B cell (primary cell): ENCODE measurements around the gene RNGTT. TPM values are rescaled to one million over a fixed set of nuclear protein-coding genes. Genes with fewer than 3 reads are reported as not detected.

Source experiments
- ATAC-seq: fragments of 200-7000 bp; cut with Tn5 transposase; one replicate; pipeline ENCODE4 v1.10.0; 2021; ENCODE audit warnings: low read depth, mild to moderate bottlenecking, moderate number of reproducible peaks, moderate library complexity
- CTCF ChIA-PET: fragments of 350-600 bp; sonication (Branson Sonifier 250); formaldehyde crosslinking; loops from one replicate; lab custom pipeline; 2021; ENCODE audit warnings: antibody characterized with exemption, inconsistent platforms; lab: Charles Lee
- POLR2A ChIA-PET: fragments of 350-600 bp; sonication (Branson Sonifier 250); formaldehyde crosslinking; loops from one replicate; lab custom pipeline; 2021; ENCODE audit warnings: antibody characterized with exemption; lab: Charles Lee
- DNase-seq: peaks from one replicate; pipeline ENCODE4 v3.0.0; 2013
- H2AFZ ChIP-seq: 2 replicates; pipeline ENCODE4 v1.6.1; 2012; ENCODE audit warnings: mild to moderate bottlenecking, low read depth, low read length; ENCODE audit not compliant: insufficient read depth, poor library complexity, severe bottlenecking
- H3K27ac ChIP-seq, 2 donors: 1 replicate in 1 of 2; 2 replicates in 1 of 2; pipeline ENCODE4 v1.5.1; 2012 to 2013; ENCODE audit warnings: low read length in 2 of 2, mild to moderate bottlenecking in 2 of 2, moderate library complexity in 1 of 2
- H3K27me3 ChIP-seq, 4 experiments: fragments of 200-600 bp in 1 of 4; sonication (generic) in 1 of 4; replicated peaks in 1 of 4; 1 replicate in 2 of 4; 2 replicates in 2 of 4; pipeline versions ENCODE4 v1.6.1 to v1.7.0; 2013 to 2016; ENCODE audit warnings: low read length in 3 of 4, mild to moderate bottlenecking in 2 of 4, mixed read lengths in 1 of 4, moderate library complexity in 1 of 4; ENCODE audit not compliant: insufficient read depth in 4 of 4, control insufficient read depth in 3 of 4; ENCODE audit errors: control extremely low read depth in 1 of 4
- H3K36me3 ChIP-seq, 2 experiments: replicated peaks in 1 of 2; 1 replicate in 1 of 2; 2 replicates in 1 of 2; pipeline versions ENCODE4 v1.6.1 to v1.7.1; 2013; ENCODE audit warnings: low read length in 1 of 2; ENCODE audit not compliant: insufficient read depth in 2 of 2, control insufficient read depth in 1 of 2; ENCODE audit errors: control extremely low read depth in 1 of 2, extremely low read depth in 1 of 2
- H3K4me1 ChIP-seq, 2 donors: fragments of 200-600 bp in 1 of 2; sonication (generic) in 1 of 2; 1 replicate in 1 of 2; 2 replicates in 1 of 2; pipeline versions ENCODE4 v1.5.1 to v1.6.1; 2013 to 2017; ENCODE audit warnings: low read length in 2 of 2; ENCODE audit not compliant: control insufficient read depth in 2 of 2, insufficient read depth in 2 of 2
- H3K4me2 ChIP-seq: replicated peaks from 2 replicates; pipeline ENCODE3; 2012; ENCODE audit warnings: mild to moderate bottlenecking, low read depth, low read length; ENCODE audit not compliant: poor library complexity, severe bottlenecking
- H3K4me3 ChIP-seq, 5 experiments: fragments of 200-600 bp in 1 of 5; sonication (generic) in 1 of 5; 1 replicate in 3 of 5; 2 replicates in 2 of 5; pipeline versions ENCODE4 v1.5.1 to v1.7.0; 2011 to 2016; ENCODE audit warnings: low read length in 4 of 5, mild to moderate bottlenecking in 4 of 5, low read depth in 2 of 5, control low read depth in 1 of 5, moderate library complexity in 1 of 5; ENCODE audit not compliant: insufficient read depth in 1 of 5; ENCODE audit errors: control extremely low read depth in 1 of 5, extremely low read depth in 1 of 5
- H3K79me2 ChIP-seq: fragments of 200-600 bp; sonication (generic); one replicate; pipeline ENCODE4 v1.6.0; 2016; ENCODE audit warnings: low read length; ENCODE audit not compliant: control insufficient read depth, insufficient read depth
- H3K9ac ChIP-seq: fragments of 200-600 bp; sonication (generic); 2 replicates; pipeline ENCODE4 v1.6.1; 2017; ENCODE audit warnings: mild to moderate bottlenecking, low read length, moderate library complexity
- H3K9me3 ChIP-seq, 3 donors: one replicate each; pipeline versions ENCODE4 v1.6.1 to v1.7.1; 2013; ENCODE audit warnings: low read length in 2 of 3; ENCODE audit not compliant: control insufficient read depth in 2 of 3, insufficient read depth in 1 of 3; ENCODE audit errors: control extremely low read depth in 1 of 3
- H4K20me1 ChIP-seq: 2 replicates; pipeline ENCODE4 v1.6.0; 2012; ENCODE audit warnings: mild to moderate bottlenecking, low read length; ENCODE audit not compliant: insufficient read depth, control insufficient read depth, poor library complexity, severe bottlenecking
- H3K27ac Mint-ChIP-seq: one replicate; pipeline ENCODE4 v1.8.0; 2021; ENCODE audit warnings: mixed read lengths
- H3K27me3 Mint-ChIP-seq: one replicate; pipeline ENCODE4 v1.8.0; 2021; ENCODE audit warnings: mixed read lengths
- H3K4me1 Mint-ChIP-seq: one replicate; pipeline ENCODE4 v1.8.0; 2021; ENCODE audit warnings: mixed read lengths
- H3K4me3 Mint-ChIP-seq: one replicate; pipeline ENCODE4 v1.8.0; 2021; ENCODE audit warnings: mixed read lengths
- H3K9me3 Mint-ChIP-seq: one replicate; pipeline ENCODE4 v1.8.0; 2022; ENCODE audit warnings: mixed read lengths; ENCODE audit not compliant: insufficient read depth
- EZH2 ChIP-seq: IDR thresholded peaks from 2 replicates; pipeline ENCODE4 v1.6.1; 2012; ENCODE audit warnings: borderline replicate concordance, low read depth, mild to moderate bottlenecking, moderate library complexity, low read length; ENCODE audit not compliant: insufficient read depth, poor library complexity, severe bottlenecking
- WGBS: methylation state at CpG from one replicate; pipeline ENCODE4 v1.1.5; 2013; ENCODE audit warnings: missing lambda C conversion rate; ENCODE audit not compliant: insufficient coverage; 5-methylcytosine and 5-hydroxymethylcytosine counted together
- intact Hi-C: fragments of 100-400 bp; cut with micrococcal nuclease; formaldehyde crosslinking; loops from one replicate; pipeline ENCODE4 v1.10.0; 2022
- polyA plus RNA-seq: library from polyadenylated mRNA; depleted of rRNA; stranded (reverse); fragments of >200 nt; gene quantifications from 2 replicates; pipeline ENCODE4 v1.2.3, GENCODE V29; 2012
- total RNA-seq, 2 donors: library from RNA; stranded (reverse); fragments of 120-200 nt in 1 of 2; gene quantifications; 1 replicate in 1 of 2; 2 replicates in 1 of 2; pipeline versions ENCODE4 v1.2.3 to v1.2.4, GENCODE V29; 2013 to 2022
- TF ChIP-seq, protein P1 (sequence below): fragments of 200-600 bp; IDR thresholded peaks from one replicate; pipeline ENCODE4 v1.8.0; 2022; ENCODE audit warnings: antibody characterized with exemption, mild to moderate bottlenecking

RNGTT gene
- total and polyA plus RNA-seq, 2 donors (not counting 1 experiment from before 2014, with no cell fraction given) = 10.8 to 29.1 TPM

DNA sequence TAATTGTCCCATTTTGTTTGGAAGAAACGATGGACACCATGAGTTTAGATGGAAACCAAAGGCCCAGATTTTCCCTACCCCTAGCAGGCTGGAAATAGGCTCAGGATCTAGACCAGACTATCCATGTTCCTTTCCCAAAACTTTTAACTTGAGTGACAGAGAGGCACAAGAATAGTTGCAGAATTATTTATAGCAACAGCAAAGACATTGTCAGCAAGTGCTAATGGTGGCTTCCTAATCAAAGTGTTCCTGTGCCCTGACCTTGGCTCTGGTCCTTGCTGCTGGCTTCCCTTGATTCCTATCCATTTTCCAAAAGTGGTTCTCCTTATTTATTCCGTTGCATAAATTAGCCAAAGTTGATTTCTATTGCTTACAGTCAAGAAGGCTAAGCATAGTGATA, 103.1 kb downstream of the RNGTT start:
- H3K79me2 ChIP-seq = no peaks in the 10 kb centered on the region
- ChIA-PET POLR2A (no interaction called here), CTCF (interaction anchor here (0.6 to 3.4 kb wide), 2 partner anchors 11 to 13 kb away, joined by 3 to 21 read pairs; no protein-coding TSS in a partner anchor)
- no peak overlapping the region for H3K4me3 Mint-ChIP-seq
- ATAC-seq (no peak), DNase-seq (no peak)
- no peak overlapping the region for H3K4me2 ChIP-seq
- no peak overlapping the region for H3K4me3 ChIP-seq
- peaks cover 4 to 13% of the 10 kb centered on the region in 2 experiments for H3K36me3 ChIP-seq
- no peak overlapping the region for H3K27ac Mint-ChIP-seq
- H3K27me3 ChIP-seq = no peaks in the 10 kb centered on the region
- H3K4me1 ChIP-seq = peaks cover 0 to 3% of the 10 kb centered on the region in 2 donors
- intact Hi-C loops = no loop called here
- H3K9ac ChIP-seq = no peak overlapping the region
- no peak overlapping the region for H3K27ac ChIP-seq
- H3K9me3 ChIP-seq = no peaks in the 10 kb centered on the region
- peaks cover 5% of the 10 kb centered on the region for H3K4me1 Mint-ChIP-seq
- H2AFZ ChIP-seq = no peak overlapping the region
- no peaks in the 10 kb centered on the region for H3K27me3 Mint-ChIP-seq
- TF ChIP-seq, protein P1, sequence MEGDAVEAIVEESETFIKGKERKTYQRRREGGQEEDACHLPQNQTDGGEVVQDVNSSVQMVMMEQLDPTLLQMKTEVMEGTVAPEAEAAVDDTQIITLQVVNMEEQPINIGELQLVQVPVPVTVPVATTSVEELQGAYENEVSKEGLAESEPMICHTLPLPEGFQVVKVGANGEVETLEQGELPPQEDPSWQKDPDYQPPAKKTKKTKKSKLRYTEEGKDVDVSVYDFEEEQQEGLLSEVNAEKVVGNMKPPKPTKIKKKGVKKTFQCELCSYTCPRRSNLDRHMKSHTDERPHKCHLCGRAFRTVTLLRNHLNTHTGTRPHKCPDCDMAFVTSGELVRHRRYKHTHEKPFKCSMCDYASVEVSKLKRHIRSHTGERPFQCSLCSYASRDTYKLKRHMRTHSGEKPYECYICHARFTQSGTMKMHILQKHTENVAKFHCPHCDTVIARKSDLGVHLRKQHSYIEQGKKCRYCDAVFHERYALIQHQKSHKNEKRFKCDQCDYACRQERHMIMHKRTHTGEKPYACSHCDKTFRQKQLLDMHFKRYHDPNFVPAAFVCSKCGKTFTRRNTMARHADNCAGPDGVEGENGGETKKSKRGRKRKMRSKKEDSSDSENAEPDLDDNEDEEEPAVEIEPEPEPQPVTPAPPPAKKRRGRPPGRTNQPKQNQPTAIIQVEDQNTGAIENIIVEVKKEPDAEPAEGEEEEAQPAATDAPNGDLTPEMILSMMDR = no peak
- no peak for TF ChIP-seq EZH2
- 100% methylated on average over 2 of the region's 2 CpGs for WGBS
- H3K9me3 Mint-ChIP-seq = no peaks in the 10 kb centered on the region
- H4K20me1 ChIP-seq = no peaks in the 10 kb centered on the region

DNA sequence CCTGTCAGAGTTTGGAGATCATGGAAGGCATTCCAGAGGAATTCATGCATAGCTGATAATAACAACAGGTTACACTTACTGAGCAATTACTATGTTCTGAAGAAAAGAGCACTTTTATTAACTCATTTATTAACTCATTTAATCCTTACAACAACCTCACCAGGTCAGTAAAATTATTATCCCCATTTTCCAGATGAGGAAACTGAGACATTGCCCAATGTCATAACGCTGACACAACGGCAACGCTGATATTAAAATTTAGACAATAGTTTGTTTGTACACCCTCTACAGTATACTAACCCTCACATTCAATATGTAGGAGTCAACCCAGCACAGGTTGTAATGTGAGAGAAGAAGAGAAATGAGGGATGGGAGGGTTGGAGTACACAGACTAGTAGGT, 105.0 kb downstream of the RNGTT start:
- H2AFZ ChIP-seq = no peak overlapping the region
- H3K27me3 ChIP-seq = no peaks in the 10 kb centered on the region
- DNase-seq = no peak
- intact Hi-C loops = no loop called here
- no CpG with 5 or more reads among the region's 3 CpGs for WGBS
- no peak for ATAC-seq
- CTCF ChIA-PET = interaction anchor here (3.4 kb wide), 1 partner anchor 13 kb away, joined by 21 read pairs; no protein-coding TSS in a partner anchor
- no peak overlapping the region for H3K4me3 ChIP-seq
- no peaks in the 10 kb centered on the region for H3K9me3 ChIP-seq
- H3K27me3 Mint-ChIP-seq = no peaks in the 10 kb centered on the region
- no peak for TF ChIP-seq EZH2
- TF ChIP-seq, protein P1 = no peak
- POLR2A ChIA-PET = no interaction called here
- no peak overlapping the region for H3K9ac ChIP-seq
- H3K79me2 ChIP-seq = no peaks in the 10 kb centered on the region
- H4K20me1 ChIP-seq = no peaks in the 10 kb centered on the region
- no peak overlapping the region for H3K4me3 Mint-ChIP-seq
- H3K36me3 ChIP-seq = peaks cover 2 to 13% of the 10 kb centered on the region in 2 experiments
- no peak overlapping the region for H3K27ac Mint-ChIP-seq
- H3K4me1 Mint-ChIP-seq = no peaks in the 10 kb centered on the region
- H3K4me1 ChIP-seq = no peaks in the 10 kb centered on the region
- no peak overlapping the region for H3K4me2 ChIP-seq
- H3K9me3 Mint-ChIP-seq = no peaks in the 10 kb centered on the region
- no peak overlapping the region for H3K27ac ChIP-seq
